Right renal pelvis (tissue), 4 donors: ENCODE measurements around the gene NT5C2. TPM values are rescaled to one million over a fixed set of nuclear protein-coding genes. Genes with fewer than 3 reads are reported as not detected.
A peak's percentile ranks its signal among the peaks of the same experiment; 100 is the strongest.
"Not testable (repeated sequence)": the region's sequence is repeated elsewhere in the genome, so short reads cannot be mapped to it uniquely, and the experiment has no call there.

Experiments used
- DNase-seq, 4 donors: peaks; one replicate each; pipeline ENCODE4 v3.0.0-alpha.2; 2013; ENCODE audit warnings: low read depth in 4 of 4, low spot score in 3 of 4, missing footprints in 1 of 4
- polyA plus RNA-seq, 4 donors: library from polyadenylated mRNA; unstranded; fragments of 120-200 nt; gene quantifications; one replicate each; pipeline ENCODE4 v1.2.1, GENCODE V29; 2013; ENCODE audit not compliant: insufficient read length in 4 of 4

Gene NT5C2
- polyA plus RNA-seq, 4 donors: 87.2 to 120 (median 114) TPM

DNA sequence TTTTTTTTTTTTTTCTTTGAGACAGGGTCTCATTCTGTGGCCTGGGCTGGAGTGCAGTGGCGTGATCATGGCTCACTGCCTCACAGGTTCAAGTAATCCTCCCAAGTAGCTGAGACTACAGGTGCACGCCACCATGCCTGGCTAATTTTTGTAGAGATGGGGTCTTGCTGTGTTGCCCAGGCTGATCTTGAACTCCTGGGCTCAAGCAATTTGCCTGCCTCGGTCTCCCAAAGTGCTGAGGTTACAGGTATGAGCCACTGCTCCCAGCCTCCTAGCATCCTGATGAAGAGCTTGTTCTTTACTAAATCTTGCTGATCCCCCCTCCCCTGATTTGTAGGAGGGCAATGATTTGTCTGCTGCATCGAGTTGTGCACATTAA is 126.0 kb downstream of the NT5C2 start:
- not testable (repeated sequence) for DNase-seq

DNA sequence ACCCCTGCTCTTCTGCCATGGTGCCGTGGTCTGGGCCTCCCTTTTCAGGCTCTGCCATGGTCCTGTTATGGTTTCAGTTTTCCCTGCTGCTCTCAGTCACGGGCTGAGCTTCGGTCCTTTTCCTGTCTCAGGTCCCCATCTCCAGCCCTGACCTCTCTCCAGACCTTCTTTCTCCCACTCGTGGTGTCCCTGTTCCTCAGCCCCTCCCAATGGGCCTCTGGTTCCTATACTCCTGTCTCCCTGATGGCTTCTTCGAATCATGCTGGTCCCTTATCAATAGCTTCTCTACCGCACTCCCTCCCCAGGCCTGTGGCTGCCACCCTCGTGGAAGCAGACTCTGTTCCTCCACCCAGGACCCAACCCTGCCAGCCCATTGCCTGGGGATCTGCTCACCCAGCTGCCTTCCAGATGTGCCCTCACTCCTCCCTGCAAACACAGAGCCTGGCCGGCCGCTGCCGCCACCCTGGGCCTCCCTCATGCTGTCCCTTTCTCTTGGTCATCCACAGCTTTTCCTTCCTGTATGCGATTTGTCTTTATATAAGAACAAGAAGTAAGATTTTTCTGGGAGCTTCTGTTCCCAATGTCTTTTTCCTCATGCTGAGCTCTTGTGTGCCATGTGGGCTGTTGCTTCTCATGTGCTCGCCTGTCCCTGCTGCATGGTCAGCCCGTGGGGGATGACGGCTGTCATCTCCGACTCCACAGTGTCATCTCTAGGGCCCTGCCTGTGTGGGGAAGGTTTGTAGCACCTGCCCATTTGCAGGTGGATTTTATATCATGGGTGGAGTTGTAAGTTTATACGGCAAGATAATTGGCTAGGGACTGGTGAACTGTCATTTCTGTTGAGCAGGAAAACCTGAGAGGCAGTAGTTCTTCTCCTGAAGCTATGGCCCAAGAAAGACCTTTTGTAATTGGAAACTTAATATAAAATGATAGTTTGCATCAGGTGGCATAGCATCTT is 126.7 kb downstream of the NT5C2 start:
- DNase-seq: no peak

DNA sequence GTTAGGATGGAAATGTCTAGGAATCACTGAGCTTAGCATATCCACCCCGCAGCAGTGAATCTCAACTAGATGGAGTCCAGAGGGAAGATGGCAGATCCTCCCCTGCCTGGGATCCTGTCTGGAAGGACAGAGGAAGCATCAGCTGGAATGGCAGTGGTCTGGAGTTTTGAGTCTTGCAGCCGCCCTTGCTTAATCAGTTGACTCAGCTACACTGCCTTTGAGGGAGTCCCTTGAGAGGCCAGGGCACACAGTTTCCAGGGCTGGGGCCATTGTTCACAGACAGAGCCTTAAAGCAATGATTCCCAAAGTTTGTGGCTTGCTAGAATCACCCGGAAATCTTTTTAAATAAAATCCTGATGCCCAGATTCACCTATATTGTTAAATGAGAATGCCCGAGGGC is 128.1 kb downstream of the NT5C2 start:
- DNase-seq: no peak

DNA sequence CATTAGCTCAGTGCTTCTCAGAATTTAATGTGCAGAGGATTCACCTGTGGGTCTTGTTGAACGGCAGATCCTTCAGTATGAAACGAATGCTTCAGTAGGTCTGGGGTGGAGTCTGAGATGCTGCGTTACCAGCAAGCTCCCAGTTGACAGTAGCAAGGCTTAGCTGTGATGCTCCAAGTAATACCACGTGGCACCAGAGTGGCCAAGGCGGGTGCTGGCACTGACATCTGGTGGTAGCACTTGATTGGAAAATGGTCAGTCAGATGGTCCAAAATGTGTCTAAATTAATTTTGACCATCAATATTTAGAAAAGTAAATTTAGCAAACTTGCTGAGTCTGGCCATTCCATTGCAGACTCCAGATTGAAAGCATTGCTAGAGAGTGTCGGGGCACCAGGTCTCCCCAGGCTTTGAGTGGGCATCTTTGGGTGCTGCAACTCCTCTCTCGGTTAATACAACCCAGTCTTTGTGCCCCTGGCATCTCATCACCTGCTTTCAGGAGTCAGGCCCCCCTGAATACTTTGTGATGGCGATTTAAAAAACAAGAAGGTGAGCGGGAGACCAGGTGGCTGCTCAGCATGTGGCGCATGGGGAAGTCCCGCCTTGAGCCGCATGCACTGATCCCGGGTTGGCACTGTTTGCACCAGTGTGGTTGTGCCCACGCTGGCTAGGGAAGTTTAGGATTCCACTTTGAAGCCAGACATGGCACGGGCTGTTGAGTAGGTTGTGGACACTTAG is 130.1 kb downstream of the NT5C2 start:
- DNase-seq: no peak

DNA sequence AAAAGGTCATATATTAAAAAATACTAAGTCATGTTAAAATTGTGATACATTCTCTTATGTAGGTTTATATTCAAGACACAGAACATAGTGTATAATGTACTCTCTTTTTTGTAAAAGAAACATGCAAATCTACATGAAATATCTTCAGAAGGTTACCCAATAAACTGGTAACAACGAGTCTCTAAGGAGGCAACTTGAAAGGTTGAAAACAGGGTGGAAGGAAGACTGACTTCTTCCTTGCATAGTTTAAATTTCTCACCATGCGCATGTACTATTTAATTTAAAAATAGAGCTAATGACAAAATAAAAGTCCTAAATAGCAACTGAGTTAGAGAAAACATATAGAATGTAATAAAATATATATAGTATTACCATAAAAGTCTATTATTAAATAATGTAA is 132.5 kb downstream of the NT5C2 start:
- DNase-seq: no peak

DNA sequence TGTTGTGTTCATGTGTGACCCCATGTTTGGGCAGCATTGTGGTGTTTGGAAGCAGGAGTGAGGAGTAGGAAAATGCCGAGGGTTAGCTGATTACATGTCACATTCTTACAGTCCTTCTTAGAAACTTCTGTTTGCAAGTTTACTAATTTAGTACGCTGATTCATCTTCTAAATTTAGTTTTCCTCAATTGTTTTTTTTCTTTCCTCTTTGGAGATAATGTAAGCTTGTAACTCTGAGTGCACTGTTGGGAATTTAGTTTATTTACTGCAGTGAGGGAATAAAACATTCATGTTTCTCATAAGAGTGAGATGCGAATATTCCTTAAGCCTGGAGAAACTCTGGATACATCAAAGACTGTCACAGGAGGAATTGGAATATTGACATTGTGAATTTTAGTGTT is 135.0 kb downstream of the NT5C2 start:
- no peak for DNase-seq

DNA sequence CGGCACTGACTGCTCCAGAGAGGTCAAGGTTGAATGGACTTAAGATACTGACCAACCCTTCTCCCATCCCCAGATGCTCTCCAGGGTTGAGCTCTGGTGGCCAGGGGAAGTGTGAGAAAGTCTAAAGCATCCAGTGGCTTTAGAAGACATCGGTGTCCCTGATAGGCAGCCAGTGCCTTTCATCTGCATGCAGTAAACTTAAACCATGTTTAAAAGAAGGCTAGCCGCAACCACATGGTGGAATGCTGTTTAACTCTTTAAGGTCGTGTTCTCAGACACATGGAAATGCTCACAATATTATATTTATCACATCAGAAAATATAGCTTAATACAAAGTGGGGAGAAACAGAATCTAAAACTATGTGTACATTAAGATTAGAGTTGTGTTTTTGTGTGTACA is 138.0 kb downstream of the NT5C2 start:
- no peak for DNase-seq

DNA sequence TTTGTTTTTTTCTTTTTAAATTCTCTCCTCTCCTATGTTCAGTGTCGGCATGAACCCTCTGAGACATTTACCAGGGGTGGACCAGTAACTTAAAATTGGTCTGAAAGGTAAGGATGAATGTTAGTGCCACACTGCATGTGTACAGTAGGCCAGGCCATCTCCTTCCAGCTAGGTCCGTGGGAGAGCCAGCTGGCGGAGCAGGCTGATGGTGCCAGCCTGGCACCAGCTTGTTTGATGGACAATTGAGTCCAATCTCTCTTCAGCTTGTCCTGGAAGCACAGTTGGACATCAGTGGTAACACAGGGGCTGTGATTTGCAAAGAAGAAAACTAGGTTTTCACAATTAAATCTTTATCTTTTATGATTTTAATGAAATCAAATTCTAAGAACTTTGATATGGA is 138.5 kb downstream of the NT5C2 start:
- DNase-seq: no peak

DNA sequence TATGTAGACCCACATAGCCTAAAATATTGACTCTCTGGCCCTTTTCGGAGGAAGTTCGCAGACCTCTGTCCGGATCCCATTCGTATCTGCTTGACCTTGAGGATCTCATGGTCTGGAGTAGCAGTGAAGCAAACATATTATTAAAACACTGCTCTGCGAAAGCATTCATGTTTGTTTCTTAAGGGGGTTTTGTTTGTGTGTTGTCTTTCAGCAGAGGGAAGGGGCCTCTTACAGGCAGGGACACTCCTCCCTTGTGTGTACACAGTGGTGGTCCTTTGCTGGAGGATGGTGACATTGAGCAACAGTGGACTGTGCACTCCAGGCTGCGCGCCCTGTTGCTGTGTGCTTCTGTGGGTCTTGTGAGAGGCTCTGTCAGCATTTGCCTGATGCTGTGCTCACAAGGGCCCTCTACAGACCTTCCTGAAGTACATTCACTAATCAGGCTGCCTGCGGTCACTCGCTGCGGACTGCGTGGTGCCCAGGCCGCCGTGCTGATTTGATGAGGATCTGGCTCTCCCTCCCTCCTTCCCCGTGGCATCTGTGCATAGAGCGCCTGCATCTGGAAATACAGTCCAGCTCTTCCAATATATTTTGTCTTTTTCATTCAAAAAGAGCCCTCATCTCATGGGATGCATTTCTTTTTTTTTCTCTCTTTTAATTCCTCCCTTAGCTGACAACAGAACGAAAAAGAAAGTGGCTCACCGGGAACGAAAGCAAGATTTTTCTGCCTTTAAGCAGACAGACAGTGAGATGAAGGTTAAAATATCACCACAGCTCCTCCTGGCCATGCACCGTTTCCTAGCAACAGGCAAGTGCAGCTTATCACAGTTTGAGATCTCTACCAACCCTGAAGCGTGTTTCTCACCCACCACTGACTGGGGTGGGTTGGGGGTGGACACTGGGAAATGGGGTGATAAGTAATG is 139.2 kb downstream of the NT5C2 start:
- peak in 3 of 4 donors; percentile 23 to 40 (median 29) for DNase-seq

DNA sequence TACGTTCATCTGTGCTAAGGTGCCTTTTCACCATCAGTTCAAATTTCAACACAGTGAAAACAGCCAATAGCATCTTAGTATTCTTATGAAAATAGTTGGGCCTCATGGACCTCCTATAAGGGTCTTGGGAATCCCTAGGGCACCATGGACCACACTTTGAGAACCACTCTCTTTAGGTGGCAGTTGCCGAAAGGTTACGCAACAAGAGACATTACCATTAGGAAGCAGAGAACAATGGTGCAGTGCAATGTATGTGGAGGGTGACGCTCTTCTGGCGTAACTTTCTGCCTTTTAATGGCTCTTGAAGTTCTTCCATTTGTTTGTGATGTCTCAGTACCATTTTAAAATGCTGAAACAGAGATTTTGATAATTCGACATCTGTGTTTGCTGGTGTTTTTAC is 143.8 kb downstream of the NT5C2 start:
- no peak for DNase-seq

DNA sequence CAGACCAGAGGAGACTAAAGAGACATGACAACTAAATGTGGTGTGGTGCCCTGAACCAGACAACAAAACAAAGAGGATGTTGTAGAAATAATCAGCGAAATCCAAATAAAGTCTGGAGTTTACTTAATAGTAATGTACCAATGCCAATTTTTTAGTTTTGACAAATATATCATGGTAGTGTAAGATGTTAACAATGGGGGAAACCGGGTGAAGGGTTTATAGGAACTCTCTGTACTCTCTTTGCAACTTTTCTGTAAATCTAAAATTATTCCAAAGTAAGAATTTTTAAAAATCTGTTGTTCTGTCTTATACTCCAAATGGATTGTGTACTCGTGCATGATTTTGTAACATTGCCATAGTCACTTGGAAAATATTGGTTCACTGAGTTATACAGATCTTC is 145.7 kb downstream of the NT5C2 start:
- no peak for DNase-seq

DNA sequence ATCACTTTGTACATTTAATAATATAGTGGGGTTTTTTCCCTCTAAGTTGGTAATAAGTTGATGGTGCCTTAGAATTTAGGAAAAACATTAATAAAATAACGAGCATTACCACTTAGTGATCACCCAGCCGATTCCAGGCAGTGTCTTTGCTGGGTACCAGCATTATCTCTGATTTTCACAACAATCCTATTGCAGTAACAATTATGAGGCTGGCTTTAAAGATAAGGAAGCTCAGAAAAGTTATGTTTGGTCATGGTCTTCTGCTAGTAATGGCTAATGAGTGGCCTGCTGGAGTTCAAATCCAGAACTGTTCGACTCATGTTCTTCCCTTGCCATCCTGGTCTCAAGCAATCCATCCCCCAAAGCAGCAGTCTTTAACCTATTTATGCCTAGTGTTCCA is 147.1 kb downstream of the NT5C2 start:
- DNase-seq: no peak

DNA sequence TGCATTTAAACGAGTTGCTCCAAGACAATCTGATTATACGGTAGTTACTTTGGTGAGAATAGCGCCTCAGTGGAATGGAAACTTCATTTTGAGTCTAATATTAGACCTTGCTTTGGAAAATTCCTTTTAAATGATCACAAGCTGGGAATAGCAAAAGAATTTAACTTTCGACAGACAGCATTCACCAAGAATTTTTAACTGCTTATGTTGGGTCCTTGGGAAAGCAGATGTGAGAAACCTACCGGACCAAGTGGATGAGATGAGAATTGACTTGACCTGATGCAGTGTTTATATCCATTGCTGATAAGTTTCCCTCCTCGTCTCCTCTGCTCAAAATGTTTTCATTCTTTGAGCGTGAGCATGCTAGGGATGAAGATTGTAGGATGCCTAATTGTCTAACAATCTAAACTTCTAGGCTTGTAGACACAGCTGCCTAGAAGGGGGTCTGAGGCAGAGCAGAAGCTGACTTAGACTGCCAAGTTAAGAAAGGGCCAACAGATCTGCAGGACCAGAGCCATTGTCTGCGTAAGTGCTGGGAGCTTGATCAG is 148.1 kb downstream of the NT5C2 start:
- no peak for DNase-seq

DNA sequence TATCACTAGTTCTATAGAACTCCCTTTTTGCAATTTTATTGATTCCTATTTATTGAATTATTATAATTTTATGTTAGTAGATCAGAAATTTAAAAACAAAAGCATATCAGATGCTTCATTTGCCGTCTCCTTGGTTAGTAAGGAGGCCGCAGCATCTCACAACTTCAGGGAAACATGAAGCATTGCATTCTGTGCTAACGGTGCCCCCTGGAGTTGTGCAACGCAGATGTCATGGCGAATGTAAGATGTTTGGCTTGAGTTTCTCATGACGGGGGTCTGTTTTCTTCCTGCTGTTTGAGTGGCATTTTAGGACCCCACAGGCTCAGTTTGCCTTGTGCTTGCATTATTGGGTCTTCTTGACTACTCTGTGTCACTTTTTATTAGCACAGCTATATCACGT is 150.2 kb downstream of the NT5C2 start:
- no peak for DNase-seq

DNA sequence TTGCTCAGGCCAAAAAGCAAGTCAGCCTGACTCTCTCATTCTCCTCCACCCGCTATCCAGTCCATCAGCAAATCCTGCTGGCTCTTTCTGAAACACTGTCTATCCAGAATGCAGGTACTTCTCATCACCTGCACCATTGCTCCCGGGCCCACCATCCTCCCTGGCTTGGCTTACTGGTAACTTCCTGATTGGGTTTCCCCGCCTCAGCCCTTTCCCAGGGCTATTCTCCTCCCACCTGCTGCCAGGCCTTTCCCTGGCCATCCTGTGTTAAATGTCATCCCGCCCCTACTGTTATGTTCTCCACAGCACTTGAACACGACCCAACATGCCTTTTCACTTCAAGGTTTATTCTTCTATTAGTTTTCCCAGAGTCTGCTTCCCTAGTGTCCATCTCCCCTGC is 150.9 kb downstream of the NT5C2 start:
- no peak for DNase-seq

DNA sequence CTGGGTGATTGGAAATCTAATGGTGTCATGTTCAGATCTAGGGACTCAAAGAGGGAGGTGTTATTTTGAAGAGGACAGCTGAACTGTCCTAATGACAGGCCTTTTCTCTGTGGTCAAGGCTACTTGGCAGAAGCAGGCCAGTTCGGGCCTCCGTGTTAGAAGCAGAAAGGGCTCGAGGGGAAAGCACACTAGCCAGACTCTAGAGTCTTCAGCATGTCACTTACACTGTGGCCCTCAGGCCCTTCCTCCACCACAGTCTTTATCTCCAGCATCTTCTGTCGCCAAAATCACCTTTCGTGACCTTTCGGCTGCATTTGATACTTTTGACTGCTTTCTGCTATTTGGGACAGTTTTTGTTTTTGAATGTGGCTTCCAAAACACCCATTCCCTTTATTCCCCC is 151.7 kb downstream of the NT5C2 start:
- no peak for DNase-seq

DNA sequence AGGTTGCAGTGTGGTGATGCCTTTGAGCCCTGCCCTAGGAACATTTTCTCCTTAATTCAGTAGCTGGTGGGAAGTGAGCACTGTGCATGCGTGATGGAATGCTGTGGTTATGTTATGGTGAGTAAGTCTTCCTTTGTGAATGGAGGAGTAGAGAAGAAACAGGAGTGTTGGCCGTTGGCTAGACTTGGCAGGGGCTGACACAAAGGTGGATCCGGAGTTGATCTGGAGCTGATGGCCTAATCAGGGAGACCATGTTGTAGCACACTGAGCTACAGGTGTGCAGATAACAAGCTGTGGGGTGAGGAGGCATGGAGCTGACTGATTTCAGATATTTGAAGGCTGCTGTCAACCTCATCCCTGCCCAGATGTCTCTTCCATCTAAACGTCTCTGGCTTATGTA is 152.7 kb downstream of the NT5C2 start:
- no peak for DNase-seq

DNA sequence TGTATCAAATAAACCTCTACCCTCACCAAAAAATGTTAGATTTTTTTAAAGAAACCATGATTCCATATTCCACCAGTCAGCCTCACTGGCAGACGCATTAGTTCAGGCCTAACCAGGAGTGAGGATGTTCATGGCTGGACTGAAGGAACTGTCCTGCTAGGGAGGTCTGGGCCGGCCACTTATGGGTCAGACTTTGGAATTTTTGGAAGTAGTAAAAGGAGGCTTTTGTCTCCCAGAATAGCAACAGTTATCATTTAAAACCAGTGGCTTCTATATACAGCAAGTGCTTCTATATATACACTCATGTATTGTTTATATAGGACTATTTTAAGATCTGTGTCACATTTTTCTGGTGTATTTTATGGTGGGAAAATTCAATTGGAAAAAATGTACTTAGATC is 154.5 kb downstream of the NT5C2 start:
- no peak for DNase-seq
